Upper lobe of left lung (tissue), 6 donors: ENCODE data around the gene SNRPA. TPM values are rescaled to one million over a fixed set of nuclear protein-coding genes. Genes with fewer than 3 reads are reported as not detected.

Experiments used
- ATAC-seq, 2 donors: fragments of 200-7000 bp; cut with Tn5 transposase; one replicate each; pipeline ENCODE4 v1.9.1; 2022; ENCODE audit warnings: mild to moderate bottlenecking in 2 of 2, moderate library complexity in 2 of 2; ENCODE audit not compliant: low FRiP score in 2 of 2
- DNase-seq, 2 donors: peaks; one replicate each; pipeline ENCODE4 v3.0.0-alpha.2; 2019 to 2020
- H3K27ac ChIP-seq, 4 donors: fragments of 200-600 bp; sonication (generic); one replicate each; pipeline ENCODE4 v1.5.1; 2016 to 2019
- H3K27me3 ChIP-seq, 4 donors: fragments of 200-600 bp; sonication (generic); one replicate each; pipeline ENCODE4 v1.5.1; 2017 to 2019
- H3K36me3 ChIP-seq, 4 donors: fragments of 200-600 bp; sonication (generic); one replicate each; pipeline ENCODE4 v1.5.1; 2016 to 2019
- H3K4me1 ChIP-seq, 4 donors: fragments of 200-600 bp; sonication (generic); one replicate each; pipeline ENCODE4 v1.5.1; 2018 to 2019
- H3K4me3 ChIP-seq, 4 donors: fragments of 200-600 bp; sonication (generic); one replicate each; pipeline ENCODE4 v1.5.1; 2017 to 2019; ENCODE audit warnings: mild to moderate bottlenecking in 2 of 4, moderate library complexity in 1 of 4
- H3K9me3 ChIP-seq, 4 donors: fragments of 200-600 bp; sonication (generic); one replicate each; pipeline ENCODE4 v1.5.1; 2018 to 2019
- CTCF ChIP-seq, 6 experiments: fragments of 450-650 bp in 4 of 6; fragments of 200-600 bp in 2 of 6; sonication (generic) in 2 of 6; IDR thresholded peaks; one replicate each; pipeline ENCODE4 v1.5.1; 2016 to 2019; ENCODE audit warnings: antibody characterized with exemption in 6 of 6
- EP300 ChIP-seq, 4 donors: sonication (generic); formaldehyde crosslinking; IDR thresholded peaks; one replicate each; pipeline ENCODE4 v1.5.1; 2017; ENCODE audit warnings: antibody characterized with exemption in 4 of 4, control low read depth in 2 of 4
- POLR2A ChIP-seq, 4 donors: fragments of 450-650 bp; IDR thresholded peaks; one replicate each; pipeline ENCODE4 v1.5.1; 2016 to 2017; ENCODE audit warnings: antibody characterized with exemption in 4 of 4, mild to moderate bottlenecking in 2 of 4
- POLR2AphosphoS5 ChIP-seq, 2 donors: sonication (generic); formaldehyde crosslinking; IDR thresholded peaks; one replicate each; pipeline ENCODE4 v1.5.1; 2017; ENCODE audit warnings: antibody characterized with exemption in 2 of 2
- WGBS, 2 donors: methylation state at CpG; one replicate each; pipeline ENCODE4 v1.1.5; 2017 to 2018; 5-methylcytosine and 5-hydroxymethylcytosine counted together
- total RNA-seq, 6 donors: library from RNA; depleted of rRNA in 4 of 6; stranded (reverse); fragments of >200 nt in 4 of 6; gene quantifications; one replicate each; pipeline versions ENCODE4 v1.1.0 to v1.2.1, GENCODE V29; 2016 to 2021
- donor health status: DM: no; HTN: no; CAD: no; lungs with moderate emphysema.
- donor health status: DM: no; HTN: yes; CAD: no; lungs with severe emphysema.

SNRPA gene
- total RNA-seq, 6 donors from 2014 or later, result 32.4 to 90.1 (median 55.3) TPM

GRCh38 chr19:40716482-40717324, 34.3 kb upstream of the SNRPA start, which contains the start of the genes COQ8B and ITPKC:
TSS of gene COQ8B (minus strand) at chr19:40716886. CDS start at chr19:40714632, 2,254 bp downstream.
TSS of gene ITPKC (plus strand) at chr19:40717112. CDS start at chr19:40717136, 24 bp downstream.
- peaks cover 36 to 72% (median 46%) of the 10 kb centered on the region in 4 donors for H3K4me1 ChIP-seq
- no peaks in the 10 kb centered on the region for H3K27me3 ChIP-seq
- peak within 1 kb of the TSS; percentile 98 to 99 (median 98) for H3K27ac ChIP-seq
- peak within 1 kb of the TSS; percentile 75 to 90 (median 76) for H3K4me3 ChIP-seq
- no peaks in the 10 kb centered on the region for H3K9me3 ChIP-seq
- 0 to 1% methylated on average over 7 to 22 of the region's 76 CpGs for WGBS, 2 donors
- TF ChIP-seq EP300 (IDR thresholded peaks at IDR 0.05) (peak in 3 of 4 donors; percentile 52 to 95 (median 64)), POLR2AphosphoS5 (IDR thresholded peaks at IDR 0.05) (peak; percentile 88 to 96), POLR2A (IDR thresholded peaks at IDR 0.05) (peak in 3 of 4 donors; percentile 84 to 95 (median 85)), CTCF (IDR thresholded peaks at IDR 0.05) (peak; percentile 21 to 85 (median 64))
- ATAC-seq (peak; percentile 88 to 89), DNase-seq (peak; percentile 99 to 100)
- H3K36me3 ChIP-seq, result peaks cover 0 to 7% (median 0%) of the 10 kb centered on the region in 4 donors

GRCh38 chr19:40717325-40717879, 33.6 kb upstream of the SNRPA start:
- Histone ChIP-seq H3K4me1 (peaks cover 43 to 79% (median 53%) of the 10 kb centered on the region in 4 donors), H3K9me3 (no peaks in the 10 kb centered on the region), H3K27ac (peak overlapping the region; percentile 98 to 99 (median 98)), H3K27me3 (no peaks in the 10 kb centered on the region), H3K36me3 (peaks cover 0 to 14% (median 0%) of the 10 kb centered on the region in 4 donors), H3K4me3 (peak overlapping the region; percentile 75 to 90 (median 76))
- ATAC-seq, result no peak
- TF ChIP-seq EP300 (IDR thresholded peaks at IDR 0.05) (no peak), POLR2AphosphoS5 (IDR thresholded peaks at IDR 0.05) (no peak), POLR2A (IDR thresholded peaks at IDR 0.05) (peak in 1 of 4 donors; percentile 74), CTCF (IDR thresholded peaks at IDR 0.05) (peak in 4 of 6 experiments; percentile 3 to 25 (median 6))
- DNase-seq, result peak in 1 of 2 donors; percentile 44
- 1 to 3% methylated on average over 11 to 15 of the region's 20 CpGs for WGBS, 2 donors

- Histone ChIP-seq H3K27ac (peak overlapping the region; percentile 98 to 99 (median 98)), H3K4me1 (peaks cover 50 to 83% (median 59%) of the 10 kb centered on the region in 4 donors), H3K4me3 (peak overlapping the region; percentile 75 to 90 (median 76)), H3K27me3 (no peaks in the 10 kb centered on the region), H3K9me3 (no peaks in the 10 kb centered on the region), H3K36me3 (peaks cover 0 to 14% (median 0%) of the 10 kb centered on the region in 4 donors)
- ATAC-seq (no peak), DNase-seq (peak in 1 of 2 donors; percentile 86)
- WGBS, 2 donors, result 36 to 47% methylated on average over 12 to 20 of the region's 20 CpGs
- no peak for TF ChIP-seq CTCF (IDR thresholded peaks at IDR 0.05)
- TF ChIP-seq POLR2A (IDR thresholded peaks at IDR 0.05), result peak in 1 of 4 donors; percentile 12
Observed at GRCh38 chr19:40717880-40718773, 32.9 kb upstream of the SNRPA start.

GRCh38 chr19:40718774-40719391, 32.1 kb upstream of the SNRPA start:
- Histone ChIP-seq H3K9me3 (no peaks in the 10 kb centered on the region), H3K4me1 (peaks cover 54 to 86% (median 66%) of the 10 kb centered on the region in 4 donors), H3K36me3 (peaks cover 0 to 19% (median 2%) of the 10 kb centered on the region in 4 donors), H3K27ac (peak overlapping the region; percentile 98 to 99 (median 98)), H3K4me3 (peak overlapping the region; percentile 75 to 90 (median 76)), H3K27me3 (no peaks in the 10 kb centered on the region)
- TF ChIP-seq EP300 (IDR thresholded peaks at IDR 0.05) (no peak), POLR2A (IDR thresholded peaks at IDR 0.05) (peak in 2 of 4 donors; percentile 30 to 73), CTCF (IDR thresholded peaks at IDR 0.05) (no peak), POLR2AphosphoS5 (IDR thresholded peaks at IDR 0.05) (peak; percentile 22 to 63)
- ATAC-seq (peak in 1 of 2 donors; percentile 30), DNase-seq (peak; percentile 89 to 91)
- WGBS, 2 donors, result 11 to 29% methylated on average over 1 to 16 of the region's 16 CpGs
